Activated CD8-positive, alpha-beta memory T cell treated with anti-CD3 and anti-CD28 coated beads for 48 hours (primary cell): ENCODE data around the gene RABL2A.
"Not testable (repeated sequence)": the region's sequence is repeated elsewhere in the genome, so short reads cannot be mapped to it uniquely, and the experiment has no call there.

Experiments
- DNase-seq, 3 experiments: peaks; one replicate each; pipeline ENCODE4 v3.0.0-alpha.2; 2020; ENCODE audit warnings: low read depth in 2 of 3, low spot score in 2 of 3

Gene RABL2A

DNA sequence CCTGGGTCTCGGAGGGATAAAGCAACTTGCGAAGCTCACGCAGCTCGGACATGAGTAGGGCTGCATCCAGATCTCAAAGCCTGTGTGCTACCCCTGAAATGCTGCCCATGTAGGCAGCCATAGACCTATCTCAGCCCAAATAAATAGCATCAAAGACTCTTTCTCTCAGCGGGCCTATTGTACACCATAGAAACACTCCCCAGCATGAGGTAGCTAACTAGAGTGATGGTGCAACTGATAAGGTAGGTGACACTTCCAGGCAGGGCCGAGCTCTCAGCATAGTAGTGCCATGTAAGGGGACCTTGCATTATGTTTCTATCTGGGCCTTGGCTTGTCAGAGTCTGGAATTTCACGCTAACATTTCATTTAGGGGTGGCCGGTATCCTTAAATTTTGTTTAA lies 52.4 kb downstream of the RABL2A start:
- no peak for DNase-seq

DNA sequence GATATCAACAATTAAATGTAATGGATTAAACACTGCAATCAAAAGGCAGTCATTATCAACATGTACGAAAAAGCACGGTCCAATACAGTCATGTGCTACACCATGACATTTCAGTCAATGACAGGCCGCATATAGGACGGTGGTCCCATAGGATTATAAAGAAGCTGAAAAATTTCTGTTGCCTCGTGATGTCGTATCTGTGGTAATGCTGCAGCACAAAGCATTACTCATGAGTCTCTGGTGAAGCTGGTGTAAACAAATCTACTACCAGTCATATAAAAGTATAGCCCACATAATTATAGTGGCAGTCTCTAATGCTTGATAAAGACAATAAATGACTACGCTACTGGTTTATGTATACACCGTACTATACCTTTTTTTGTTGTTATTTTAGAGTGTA lies 58.4 kb downstream of the RABL2A start:
- DNase-seq: no peak

- no peak for DNase-seq
Observed at GRCh38 chr2:113686537-113686936, 59.5 kb downstream of the RABL2A start.

- DNase-seq: not testable (repeated sequence)
Observed at GRCh38 chr2:113690871-113691270, 63.8 kb downstream of the RABL2A start.
